Measurements from ENCODE around the gene VAV1. TPM values are rescaled to one million over a fixed set of nuclear protein-coding genes. Genes with fewer than 3 reads are reported as not detected.
"Not testable (repeated sequence)": the region's sequence is repeated elsewhere in the genome, so short reads cannot be mapped to it uniquely, and the experiment has no call there.

Gene VAV1
- total RNA-seq, 1 donor from 2014 or later: 0.07 TPM

- DNase-seq (ENCODE audit: low read depth, low spot score): no peak
Observed at GRCh38 chr19:6790194-6791128, 18.0 kb downstream of the VAV1 start.

- no peak for DNase-seq (ENCODE audit: low read depth, low spot score)
Observed at GRCh38 chr19:6791237-6791636, 18.7 kb downstream of the VAV1 start.

GRCh38 chr19:6793411-6793810 is 20.9 kb downstream of the VAV1 start:
- DNase-seq (ENCODE audit: low read depth, low spot score): no peak

- DNase-seq (ENCODE audit: low read depth, low spot score): no peak
Observed at GRCh38 chr19:6793973-6794372, 21.5 kb downstream of the VAV1 start.

- DNase-seq (ENCODE audit: low read depth, low spot score): no peak
Observed at GRCh38 chr19:6794686-6795431, 22.4 kb downstream of the VAV1 start.

GRCh38 chr19:6796278-6796677 is 23.8 kb downstream of the VAV1 start:
- no peak for DNase-seq (ENCODE audit: low read depth, low spot score)

- DNase-seq (ENCODE audit: low read depth, low spot score): no peak
Observed at GRCh38 chr19:6797646-6798045, 25.1 kb downstream of the VAV1 start.

- not testable (repeated sequence) for DNase-seq (ENCODE audit: low read depth, low spot score)
Observed at GRCh38 chr19:6800160-6800790, 27.8 kb downstream of the VAV1 start.

GRCh38 chr19:6800991-6801484 is 28.5 kb downstream of the VAV1 start:
- DNase-seq (ENCODE audit: low read depth, low spot score): no peak

GRCh38 chr19:6801485-6802086 is 29.1 kb downstream of the VAV1 start:
- no peak for DNase-seq (ENCODE audit: low read depth, low spot score)

GRCh38 chr19:6802336-6803035 is 30.0 kb downstream of the VAV1 start:
- no peak for DNase-seq (ENCODE audit: low read depth, low spot score)

- no peak for DNase-seq (ENCODE audit: low read depth, low spot score)
Observed at GRCh38 chr19:6803036-6803404, 30.5 kb downstream of the VAV1 start.

- no peak for DNase-seq (ENCODE audit: low read depth, low spot score)
Observed at GRCh38 chr19:6806488-6806887, 34.0 kb downstream of the VAV1 start.

GRCh38 chr19:6807291-6807690 is 34.8 kb downstream of the VAV1 start:
- no peak for DNase-seq (ENCODE audit: low read depth, low spot score)

GRCh38 chr19:6808494-6808893 is 36.0 kb downstream of the VAV1 start:
- DNase-seq (ENCODE audit: low read depth, low spot score): no peak

GRCh38 chr19:6809262-6809661 is 36.8 kb downstream of the VAV1 start:
- no peak for DNase-seq (ENCODE audit: low read depth, low spot score)

GRCh38 chr19:6811378-6811777 is 38.9 kb downstream of the VAV1 start:
- DNase-seq (ENCODE audit: low read depth, low spot score): no peak

GRCh38 chr19:6811906-6812305 is 39.4 kb downstream of the VAV1 start:
- DNase-seq (ENCODE audit: low read depth, low spot score): peak; percentile 30

GRCh38 chr19:6812612-6813011 is 40.1 kb downstream of the VAV1 start:
- DNase-seq (ENCODE audit: low read depth, low spot score): no peak

- no peak for DNase-seq (ENCODE audit: low read depth, low spot score)
Observed at GRCh38 chr19:6813659-6814058, 41.2 kb downstream of the VAV1 start.

- DNase-seq (ENCODE audit: low read depth, low spot score): no peak
Observed at GRCh38 chr19:6817179-6817578, 44.7 kb downstream of the VAV1 start.
